Liver (tissue), 9 donors: ENCODE measurements around the gene TIAM2. TPM values are rescaled to one million over a fixed set of nuclear protein-coding genes. Genes with fewer than 3 reads are reported as not detected.

ENCODE experiments used
- DNase-seq: peaks from one replicate; pipeline ENCODE4 v3.0.0-alpha.2; 2017; ENCODE audit warnings: low spot score
- H3K27ac ChIP-seq, 2 donors: one replicate each; pipeline ENCODE4 v1.7.0; 2013; ENCODE audit warnings: inconsistent platforms in 2 of 2, low read length in 2 of 2, control low read depth in 1 of 2, low read depth in 1 of 2, mild to moderate bottlenecking in 1 of 2
- H3K27me3 ChIP-seq, 4 donors: one replicate each; pipeline versions ENCODE4 v1.6.1 to v1.7.0; 2013; ENCODE audit warnings: low read length in 3 of 4, inconsistent platforms in 1 of 4, mild to moderate bottlenecking in 1 of 4, moderate library complexity in 1 of 4; ENCODE audit not compliant: control insufficient read depth in 4 of 4, insufficient read depth in 4 of 4
- H3K36me3 ChIP-seq, 4 donors: one replicate each; pipeline versions ENCODE4 v1.6.1 to v1.7.0; 2013; ENCODE audit warnings: low read length in 3 of 4, mild to moderate bottlenecking in 3 of 4, low read depth in 1 of 4, moderate library complexity in 1 of 4; ENCODE audit not compliant: control insufficient read depth in 4 of 4, insufficient read depth in 3 of 4
- H3K4me1 ChIP-seq, 4 donors: one replicate each; pipeline versions ENCODE4 v1.6.1 to v1.7.0; 2013; ENCODE audit warnings: low read length in 3 of 4, mild to moderate bottlenecking in 3 of 4, moderate library complexity in 1 of 4; ENCODE audit not compliant: control insufficient read depth in 4 of 4, insufficient read depth in 4 of 4
- H3K4me3 ChIP-seq, 3 donors: one replicate each; pipeline versions ENCODE4 v1.6.1 to v1.7.0; 2013; ENCODE audit warnings: low read length in 3 of 3, control low read depth in 1 of 3, low read depth in 1 of 3, mild to moderate bottlenecking in 1 of 3
- H3K9ac ChIP-seq, 2 donors: one replicate each; pipeline ENCODE4 v1.7.0; 2013; ENCODE audit warnings: low read length in 2 of 2, mild to moderate bottlenecking in 2 of 2, moderate library complexity in 2 of 2, control low read depth in 1 of 2, low read depth in 1 of 2
- H3K9me3 ChIP-seq, 4 donors: one replicate each; pipeline versions ENCODE4 v1.6.1 to v1.7.0; 2013; ENCODE audit warnings: low read length in 3 of 4; ENCODE audit not compliant: control insufficient read depth in 4 of 4
- CTCF ChIP-seq: fragments of 150-350 bp; IDR thresholded peaks from 2 replicates; pipeline ENCODE4 v1.5.1; 2017; ENCODE audit warnings: improper control_type of control experiment, low read depth, low read length; ENCODE audit not compliant: missing input control
- FOXA1 ChIP-seq: IDR thresholded peaks from 2 replicates; pipeline ENCODE4 v1.6.1; 2016; ENCODE audit warnings: antibody characterized with exemption
- FOXA2 ChIP-seq: IDR thresholded peaks from 2 replicates; pipeline ENCODE4 v1.6.1; 2016; ENCODE audit warnings: antibody characterized with exemption
- GABPA ChIP-seq, 2 donors: IDR thresholded peaks in 1 of 2; conservative IDR thresholded peaks in 1 of 2; 2 replicates each; pipeline ENCODE4 v1.6.1; 2016; ENCODE audit warnings: antibody characterized with exemption in 2 of 2, mild to moderate bottlenecking in 1 of 2, moderate library complexity in 1 of 2
- HNF4G ChIP-seq: IDR thresholded peaks from 2 replicates; pipeline ENCODE4 v1.6.1; 2016; ENCODE audit warnings: antibody characterized with exemption
- JUND ChIP-seq, 2 donors: IDR thresholded peaks; 2 replicates each; pipeline ENCODE4 v1.6.1; 2016; ENCODE audit warnings: antibody characterized with exemption in 2 of 2
- REST ChIP-seq: IDR thresholded peaks from 2 replicates; pipeline ENCODE4 v1.6.1; 2016; ENCODE audit warnings: antibody characterized with exemption, mild to moderate bottlenecking
- SP1 ChIP-seq: IDR thresholded peaks from 2 replicates; pipeline ENCODE4 v1.6.1; 2018; ENCODE audit warnings: antibody characterized with exemption, mild to moderate bottlenecking
- TAF1 ChIP-seq: conservative IDR thresholded peaks from 2 replicates; pipeline ENCODE4 v1.6.1; 2016; ENCODE audit warnings: antibody characterized with exemption, mild to moderate bottlenecking
- YY1 ChIP-seq: IDR thresholded peaks from 2 replicates; pipeline ENCODE4 v1.6.1; 2016; ENCODE audit warnings: antibody characterized with exemption, mild to moderate bottlenecking
- ZBTB33 ChIP-seq: IDR thresholded peaks from 2 replicates; pipeline ENCODE4 v1.6.1; 2016; ENCODE audit warnings: antibody characterized with exemption
- WGBS: extraction: QIAGEN DNeasy Blood & Tissue Kit; methylation state at CpG from one replicate; pipeline ENCODE4 v1.1.7; 2013; 5-methylcytosine and 5-hydroxymethylcytosine counted together
- polyA plus RNA-seq, 2 donors: library from polyadenylated mRNA; stranded (reverse) in 1 of 2; unstranded in 1 of 2; fragments of 200-250 nt in 1 of 2; fragments of >200 nt in 1 of 2; fragmentation: Nextera tagmentation in 1 of 2; extraction: Ambion mirVana in 1 of 2; gene quantifications; one replicate each; pipeline versions ENCODE4 v1.2.1 to v1.2.3, GENCODE V29; 2013 to 2015
- total RNA-seq, 2 donors: library from RNA; depleted of rRNA; stranded (reverse); fragments of >200 nt; gene quantifications; one replicate each; pipeline ENCODE4 v1.2.3, GENCODE V29; 2014
- donor health status: healthy.
- donor health status: healthy.
- donor health status: healthy.
- donor health status: healthy.
- donor health status: healthy.

TIAM2 gene
- total and polyA plus RNA-seq, 4 donors = 0.62 to 3.7 (median 2.4) TPM

- Histone ChIP-seq H3K27ac (no peak overlapping the region), H3K9me3 (no peaks in the 10 kb centered on the region), H3K36me3 (peaks cover 0 to 14% (median 7%) of the 10 kb centered on the region in 4 donors), H3K4me3 (no peak overlapping the region), H3K4me1 (peaks cover 0 to 1% (median 0%) of the 10 kb centered on the region in 4 donors), H3K27me3 (no peaks in the 10 kb centered on the region), H3K9ac (no peak overlapping the region)
- TF ChIP-seq TAF1 (no peak), GABPA (IDR thresholded peaks at IDR 0.05 in 1 of 2, conservative IDR thresholded peaks at IDR 0.05 in 1 of 2) (no peak), CTCF (no peak), FOXA1 (no peak)
- 97% methylated on average over 1 of the region's 1 CpG for WGBS
- DNase-seq = no peak
These were observed 279.4 kb downstream of the TIAM2 start for GRCh38 chr6:155274533-155274932.

- Histone ChIP-seq H3K4me1 (peaks cover 0 to 1% (median 0%) of the 10 kb centered on the region in 4 donors), H3K4me3 (no peak overlapping the region), H3K27ac (no peak overlapping the region), H3K9me3 (no peaks in the 10 kb centered on the region), H3K36me3 (peaks cover 0 to 16% (median 7%) of the 10 kb centered on the region in 4 donors), H3K27me3 (no peaks in the 10 kb centered on the region), H3K9ac (no peak overlapping the region)
- WGBS = 94% methylated on average over 10 of the region's 10 CpGs
- DNase-seq = no peak
- TF ChIP-seq JUND (IDR thresholded peaks at IDR 0.05) = no peak
- TF ChIP-seq HNF4G = no peak
- TF ChIP-seq YY1 = no peak
- no peak for TF ChIP-seq ZBTB33
- TF ChIP-seq REST = no peak
- no peak for TF ChIP-seq FOXA2
- no peak for TF ChIP-seq GABPA (IDR thresholded peaks at IDR 0.05 in 1 of 2, conservative IDR thresholded peaks at IDR 0.05 in 1 of 2)
- TF ChIP-seq SP1 = no peak
These were observed 280.8 kb downstream of the TIAM2 start for GRCh38 chr6:155275808-155276480.
